NK-92 treated with Interleukin-12 subunit alpha and Interleukin-12 subunit beta, amount 100 ng/mL, for 24 hours (cell line): ENCODE results near the gene CD40LG.

Experiments
- DNase-seq: peaks from one replicate; lab custom pipeline; 2025; lab: John Stamatoyannopoulos, UW

CD40LG gene

GRCh38 chrX:136650811-136651210, 2.9 kb downstream of the CD40LG start:
- no peak for DNase-seq

- DNase-seq, result no peak
Observed at GRCh38 chrX:136652822-136653723, 5.1 kb downstream of the CD40LG start.

- no peak for DNase-seq
Observed at GRCh38 chrX:136656361-136656964, 8.5 kb downstream of the CD40LG start.

GRCh38 chrX:136658151-136658550, 10.2 kb downstream of the CD40LG start:
- no peak for DNase-seq

GRCh38 chrX:136659174-136659573, 11.2 kb downstream of the CD40LG start:
- no peak for DNase-seq

- DNase-seq, result no peak
Observed at GRCh38 chrX:136660896-136661295, 12.9 kb downstream of the CD40LG start.

GRCh38 chrX:136662104-136662503, 14.1 kb downstream of the CD40LG start:
- no peak for DNase-seq

- DNase-seq, result no peak
Observed at GRCh38 chrX:136662976-136663375, 15.0 kb downstream of the CD40LG start.

- DNase-seq, result no peak
Observed at GRCh38 chrX:136665258-136665900, 17.4 kb downstream of the CD40LG start.

- no peak for DNase-seq
Observed at GRCh38 chrX:136666088-136666487, 18.1 kb downstream of the CD40LG start.

GRCh38 chrX:136667446-136668168, 19.6 kb downstream of the CD40LG start:
- DNase-seq, result no peak

GRCh38 chrX:136671006-136671610, 23.1 kb downstream of the CD40LG start:
- DNase-seq, result no peak

GRCh38 chrX:136674270-136674985, 26.5 kb downstream of the CD40LG start:
- DNase-seq, result no peak

GRCh38 chrX:136679531-136679930, 31.6 kb downstream of the CD40LG start:
- no peak for DNase-seq

GRCh38 chrX:136684120-136684519, 36.2 kb downstream of the CD40LG start:
- DNase-seq, result no peak

- no peak for DNase-seq
Observed at GRCh38 chrX:136687457-136687856, 39.5 kb downstream of the CD40LG start.

- no peak for DNase-seq
Observed at GRCh38 chrX:136689436-136689835, 41.5 kb downstream of the CD40LG start.

GRCh38 chrX:136691028-136691809, 43.3 kb downstream of the CD40LG start:
- no peak for DNase-seq

GRCh38 chrX:136692271-136692670, 44.3 kb downstream of the CD40LG start:
- DNase-seq, result no peak

- DNase-seq, result no peak
Observed at GRCh38 chrX:136694431-136695087, 46.6 kb downstream of the CD40LG start.
